Naive B cell (primary cell): ENCODE results near the gene ARL9. TPM values are rescaled to one million over a fixed set of nuclear protein-coding genes. Genes with fewer than 3 reads are reported as not detected.
A peak's percentile ranks its signal among the peaks of the same experiment; 100 is the strongest.

ENCODE experiments used
- ATAC-seq, 2 donors: fragments of 150-1000 bp; cut with Tn5 transposase; 2 replicates each; pipeline ENCODE4 v1.10.0; 2021; ENCODE audit warnings: low read depth in 2 of 2, mild to moderate bottlenecking in 2 of 2, moderate library complexity in 2 of 2
- DNase-seq: peaks from one replicate; pipeline ENCODE4 v3.0.0; 2022
- H3K27ac Mint-ChIP-seq, 6 donors: one replicate each; pipeline ENCODE4 v1.8.0; 2020 to 2022; ENCODE audit warnings: mild to moderate bottlenecking in 6 of 6, mixed read lengths in 6 of 6, moderate library complexity in 5 of 6, inconsistent platforms in 2 of 6
- H3K27me3 Mint-ChIP-seq, 3 donors: one replicate each; pipeline ENCODE4 v1.8.0; 2021 to 2022; ENCODE audit warnings: mixed read lengths in 3 of 3, mild to moderate bottlenecking in 1 of 3
- H3K36me3 Mint-ChIP-seq, 2 donors: one replicate each; pipeline ENCODE4 v1.8.0; 2020 to 2022; ENCODE audit warnings: mixed read lengths in 2 of 2, inconsistent platforms in 1 of 2, mild to moderate bottlenecking in 1 of 2
- H3K4me1 Mint-ChIP-seq, 3 donors: one replicate each; pipeline ENCODE4 v1.8.0; 2020 to 2022; ENCODE audit warnings: mixed read lengths in 3 of 3, inconsistent platforms in 1 of 3, mild to moderate bottlenecking in 1 of 3, moderate library complexity in 1 of 3
- H3K4me3 Mint-ChIP-seq, 8 donors: one replicate each; pipeline ENCODE4 v1.8.0; 2020 to 2022; ENCODE audit warnings: mild to moderate bottlenecking in 8 of 8, mixed read lengths in 8 of 8, moderate library complexity in 8 of 8, inconsistent platforms in 2 of 8
- H3K9me3 Mint-ChIP-seq, 7 donors: one replicate each; pipeline ENCODE4 v1.8.0; 2020 to 2022; ENCODE audit warnings: mixed read lengths in 7 of 7, mild to moderate bottlenecking in 5 of 7, inconsistent platforms in 2 of 7, moderate library complexity in 1 of 7
- polyA plus RNA-seq, 6 donors: library from polyadenylated mRNA; unstranded; fragments of 300-500 nt; fragmentation: Illumina TruSeq; gene quantifications; one replicate each; pipeline ENCODE4 v1.2.3, GENCODE V29; 2021; ENCODE audit warnings: low read depth in 6 of 6

Gene ARL9
- polyA plus RNA-seq, 6 donors from 2014 or later: not detected

- Mint-ChIP-seq H3K27me3 (peaks cover 11 to 14% (median 13%) of the 10 kb centered on the region in 3 donors), H3K27ac (peak overlapping the region in 2 of 6 donors; percentile 54 to 87), H3K4me1 (peaks cover 4 to 15% (median 9%) of the 10 kb centered on the region in 3 donors)
These were observed 39.1 kb downstream of the ARL9 start for GRCh38 chr4:56544573-56545131.

DNA sequence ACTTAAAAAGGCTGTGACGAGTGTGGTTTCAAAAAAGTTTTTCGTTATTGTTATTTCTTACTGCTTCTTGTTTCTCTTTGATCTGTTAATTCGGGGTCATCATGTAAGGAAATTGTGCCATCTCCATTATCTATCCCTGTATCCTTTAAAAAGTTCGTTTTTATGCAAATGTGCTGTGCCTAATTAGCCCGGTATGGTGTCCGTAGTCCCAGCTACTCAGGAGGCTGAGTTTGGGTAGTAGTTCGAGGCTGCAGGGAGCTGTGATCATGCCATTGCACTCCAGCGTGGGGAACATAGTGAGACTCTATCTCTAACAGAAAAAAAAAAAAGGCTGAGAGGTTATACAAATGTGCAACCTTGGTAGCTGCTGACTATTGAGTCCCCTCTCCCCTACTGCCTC is 45.1 kb downstream of the ARL9 start:
- ATAC-seq (no peak), DNase-seq (no peak)
- H3K27me3 Mint-ChIP-seq: no peaks in the 10 kb centered on the region
- H3K36me3 Mint-ChIP-seq: no peaks in the 10 kb centered on the region
- no peak overlapping the region for H3K27ac Mint-ChIP-seq
- H3K4me1 Mint-ChIP-seq: no peaks in the 10 kb centered on the region
- peak overlapping the region in 1 of 8 donors; percentile 71 for H3K4me3 Mint-ChIP-seq
- no peaks in the 10 kb centered on the region for H3K9me3 Mint-ChIP-seq

More at GRCh38 chr4:56544573-56545131, 39.1 kb downstream of the ARL9 start:
- H3K4me3 Mint-ChIP-seq: peak overlapping the region; percentile 59 to 84 (median 67)
- DNase-seq (peak; percentile 81), ATAC-seq (peak; percentile 100)
- H3K9me3 Mint-ChIP-seq: no peaks in the 10 kb centered on the region
- H3K36me3 Mint-ChIP-seq: no peaks in the 10 kb centered on the region

DNA sequence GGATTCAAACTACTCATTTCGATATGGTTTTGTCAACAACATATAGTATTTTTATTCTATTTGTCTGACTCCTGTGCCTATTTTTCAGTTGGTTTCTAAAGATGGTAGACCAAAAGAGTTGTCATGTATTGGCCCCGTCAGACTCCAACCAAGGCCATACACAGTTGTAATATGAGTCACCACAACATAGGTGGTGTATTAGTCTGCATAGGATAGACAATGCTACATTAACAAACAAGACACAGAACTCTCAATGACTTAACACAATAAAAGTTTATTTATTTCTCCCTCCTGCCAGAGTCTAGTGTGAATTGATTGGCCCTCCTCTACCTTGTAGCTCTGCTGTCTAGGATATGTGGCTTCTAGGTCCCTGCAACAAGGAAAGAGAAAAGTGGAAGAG is 45.9 kb downstream of the ARL9 start:
- Mint-ChIP-seq H3K9me3 (no peaks in the 10 kb centered on the region), H3K27ac (no peak overlapping the region), H3K4me3 (no peak overlapping the region), H3K4me1 (no peaks in the 10 kb centered on the region), H3K27me3 (no peaks in the 10 kb centered on the region), H3K36me3 (no peaks in the 10 kb centered on the region)
- DNase-seq (no peak), ATAC-seq (no peak)

GRCh38 chr4:56552273-56552672 is 46.7 kb downstream of the ARL9 start:
- Mint-ChIP-seq H3K27me3 (no peaks in the 10 kb centered on the region), H3K4me1 (no peaks in the 10 kb centered on the region), H3K4me3 (no peak overlapping the region), H3K36me3 (no peaks in the 10 kb centered on the region), H3K27ac (peak overlapping the region in 1 of 6 donors; percentile 42), H3K9me3 (no peaks in the 10 kb centered on the region)
- DNase-seq (no peak), ATAC-seq (no peak)

DNA sequence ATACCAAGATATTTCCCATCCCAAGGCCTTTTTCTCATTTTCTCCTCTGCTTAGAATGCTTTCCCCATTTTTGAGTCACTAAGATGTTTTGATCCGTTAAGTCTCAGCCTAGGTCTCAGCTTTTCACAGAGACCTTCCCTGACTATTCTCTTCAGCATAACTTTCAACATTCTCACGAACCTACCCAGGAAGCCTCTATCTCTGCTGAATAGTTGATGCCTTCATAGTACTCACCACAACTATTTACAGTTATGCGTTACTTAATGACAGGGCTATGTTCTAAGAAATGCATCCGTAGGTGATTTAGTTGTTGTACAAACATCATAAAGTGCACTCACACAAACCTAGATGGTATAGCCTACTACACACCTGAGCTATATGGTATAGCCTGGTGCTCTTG is 64.5 kb downstream of the ARL9 start:
- H3K27ac Mint-ChIP-seq: no peak overlapping the region
- DNase-seq: no peak
- no peak for ATAC-seq
- no peaks in the 10 kb centered on the region for H3K9me3 Mint-ChIP-seq
- no peaks in the 10 kb centered on the region for H3K36me3 Mint-ChIP-seq
- H3K4me1 Mint-ChIP-seq: no peaks in the 10 kb centered on the region
- H3K27me3 Mint-ChIP-seq: no peaks in the 10 kb centered on the region
- no peak overlapping the region for H3K4me3 Mint-ChIP-seq

Other genes starting within 250 kb of the ARL9 start
- gene AASDH, start 118.3 kb upstream of the ARL9 start, polyA plus RNA-seq: 10 to 100 TPM; 15.7 to 31.3 (median 25.3) TPM
- gene PPAT, start 70.2 kb upstream of the ARL9 start, polyA plus RNA-seq: 10 to 100 TPM in 3 of 6 donors, 1 to 10 TPM in 3; 7.3 to 13.4 (median 11.5) TPM
- 10 to 100 TPM; 17.0 to 37.1 (median 33.1) TPM for gene PAICS, start 69.5 kb upstream of the ARL9 start, polyA plus RNA-seq
- gene SRP72, start 38.2 kb upstream of the ARL9 start, polyA plus RNA-seq: 100 to 1,000 TPM; 193 to 252 (median 211) TPM
- 100 to 1,000 TPM in 1 of 6 donors, 10 to 100 TPM in 4, 1 to 10 TPM in 1; 9.4 to 139 (median 27.3) TPM for gene HOPX, start 175.5 kb downstream of the ARL9 start, polyA plus RNA-seq